Tibial nerve (tissue), 4 donors: ENCODE data around the gene SPATA2. TPM values are rescaled to one million over a fixed set of nuclear protein-coding genes. Genes with fewer than 3 reads are reported as not detected.

Source experiments
- DNase-seq, 2 donors: peaks; one replicate each; pipeline ENCODE4 v3.0.0-alpha.2; 2019; ENCODE audit warnings: low spot score in 2 of 2
- H3K27ac ChIP-seq, 4 donors: fragments of 200-600 bp; sonication (generic) in 3 of 4; one replicate each; pipeline ENCODE4 v1.5.1; 2017 to 2019; ENCODE audit warnings: mild to moderate bottlenecking in 1 of 4
- H3K27me3 ChIP-seq, 2 donors: fragments of 200-600 bp; sonication (generic) in 1 of 2; one replicate each; pipeline versions ENCODE4 v1.5.1 to v1.6.0; 2017 to 2019
- H3K36me3 ChIP-seq, 3 donors: fragments of 200-600 bp; sonication (generic); one replicate each; pipeline ENCODE4 v1.5.1; 2018 to 2019
- H3K4me1 ChIP-seq, 4 donors: fragments of 200-600 bp; sonication (generic) in 3 of 4; one replicate each; pipeline ENCODE4 v1.5.1; 2017 to 2019
- H3K4me3 ChIP-seq, 4 donors: fragments of 200-600 bp; sonication (generic) in 3 of 4; one replicate each; pipeline ENCODE4 v1.5.1; 2017 to 2019; ENCODE audit warnings: mild to moderate bottlenecking in 1 of 4, moderate library complexity in 1 of 4
- H3K9me3 ChIP-seq, 4 donors: fragments of 200-600 bp; sonication (generic) in 3 of 4; one replicate each; pipeline ENCODE4 v1.5.1; 2017 to 2019
- EP300 ChIP-seq, 2 donors: sonication (generic); formaldehyde crosslinking; IDR thresholded peaks; one replicate each; pipeline ENCODE4 v1.6.1; 2017; ENCODE audit warnings: antibody characterized with exemption in 2 of 2, mild to moderate bottlenecking in 1 of 2
- POLR2A ChIP-seq, 2 donors: fragments of 450-650 bp; IDR thresholded peaks; one replicate each; pipeline ENCODE4 v1.6.1; 2017; ENCODE audit warnings: antibody characterized with exemption in 2 of 2, mild to moderate bottlenecking in 2 of 2, moderate library complexity in 2 of 2
- WGBS, 2 donors: methylation state at CpG; one replicate each; pipeline ENCODE4 v1.1.5; 2018; 5-methylcytosine and 5-hydroxymethylcytosine counted together
- small RNA-seq: library from RNA; depleted of rRNA; stranded (forward); fragments of <200 nt; gene quantifications from one replicate; pipeline ENCODE3, GENCODE V24; 2016
- total RNA-seq, 4 donors: library from RNA; depleted of rRNA; stranded (reverse); fragments of >200 nt; gene quantifications; one replicate each; pipeline ENCODE4 v1.1.0, GENCODE V29; 2016
- TF ChIP-seq, protein P1 (sequence below), 5 experiments: fragments of 200-600 bp in 3 of 5; fragments of 450-650 bp in 2 of 5; sonication (generic) in 3 of 5; IDR thresholded peaks; one replicate each; pipeline ENCODE4 v1.5.1; 2016 to 2019; ENCODE audit warnings: antibody characterized with exemption in 5 of 5, mild to moderate bottlenecking in 3 of 5, moderate library complexity in 2 of 5

Gene SPATA2
- total RNA-seq, 4 donors from 2014 or later: 4.4 to 7.2 (median 6.3) TPM

- Histone ChIP-seq H3K27me3 (no peaks in the 10 kb centered on the region), H3K9me3 (no peaks in the 10 kb centered on the region), H3K27ac (no peak overlapping the region), H3K4me1 (peaks cover 0 to 3% (median 1%) of the 10 kb centered on the region in 4 donors), H3K4me3 (no peak overlapping the region), H3K36me3 (peaks cover 0 to 78% (median 0%) of the 10 kb centered on the region in 3 donors)
- DNase-seq: no peak
- TF ChIP-seq, protein P1, sequence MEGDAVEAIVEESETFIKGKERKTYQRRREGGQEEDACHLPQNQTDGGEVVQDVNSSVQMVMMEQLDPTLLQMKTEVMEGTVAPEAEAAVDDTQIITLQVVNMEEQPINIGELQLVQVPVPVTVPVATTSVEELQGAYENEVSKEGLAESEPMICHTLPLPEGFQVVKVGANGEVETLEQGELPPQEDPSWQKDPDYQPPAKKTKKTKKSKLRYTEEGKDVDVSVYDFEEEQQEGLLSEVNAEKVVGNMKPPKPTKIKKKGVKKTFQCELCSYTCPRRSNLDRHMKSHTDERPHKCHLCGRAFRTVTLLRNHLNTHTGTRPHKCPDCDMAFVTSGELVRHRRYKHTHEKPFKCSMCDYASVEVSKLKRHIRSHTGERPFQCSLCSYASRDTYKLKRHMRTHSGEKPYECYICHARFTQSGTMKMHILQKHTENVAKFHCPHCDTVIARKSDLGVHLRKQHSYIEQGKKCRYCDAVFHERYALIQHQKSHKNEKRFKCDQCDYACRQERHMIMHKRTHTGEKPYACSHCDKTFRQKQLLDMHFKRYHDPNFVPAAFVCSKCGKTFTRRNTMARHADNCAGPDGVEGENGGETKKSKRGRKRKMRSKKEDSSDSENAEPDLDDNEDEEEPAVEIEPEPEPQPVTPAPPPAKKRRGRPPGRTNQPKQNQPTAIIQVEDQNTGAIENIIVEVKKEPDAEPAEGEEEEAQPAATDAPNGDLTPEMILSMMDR (IDR thresholded peaks at IDR 0.05): no peak
- TF ChIP-seq EP300 (IDR thresholded peaks at IDR 0.05): no peak
- TF ChIP-seq POLR2A (IDR thresholded peaks at IDR 0.05): no peak
- 96 to 99% methylated on average over 3 of the region's 3 CpGs for WGBS, 2 donors
Observed at GRCh38 chr20:49856904-49857303, 58.4 kb downstream of the SPATA2 start.

DNA sequence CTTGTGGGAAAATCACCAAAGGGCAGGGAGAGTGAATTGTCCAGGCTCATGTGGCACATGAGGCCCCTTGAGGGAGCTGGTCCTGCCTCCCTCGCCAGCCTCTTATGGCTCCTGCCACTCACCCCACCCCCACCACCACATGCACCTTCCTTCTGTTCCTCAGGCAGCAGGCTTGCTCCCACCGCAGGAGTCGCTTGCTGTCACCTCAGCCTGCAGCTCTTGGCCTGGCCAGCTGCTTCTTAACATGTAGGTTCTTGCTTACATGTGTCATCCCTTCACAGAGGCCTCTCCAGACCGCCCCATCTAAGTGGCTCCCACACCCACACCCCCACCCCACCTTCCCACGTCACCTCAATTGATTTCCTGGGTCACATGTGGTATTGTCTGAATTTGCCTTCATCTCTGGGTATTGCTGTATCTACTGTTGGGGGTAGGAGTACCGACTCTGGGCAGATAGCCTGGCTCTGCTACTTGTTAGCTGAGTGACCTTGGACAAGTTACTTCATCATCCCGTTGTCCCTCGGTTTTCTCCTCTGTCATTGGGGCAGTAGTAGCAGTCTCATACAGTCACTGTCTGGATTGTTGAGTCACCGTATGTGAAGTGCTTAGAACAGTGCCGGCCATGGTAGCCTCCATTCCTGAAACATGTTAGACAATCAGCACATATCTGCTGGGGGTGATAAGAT, 61.0 kb downstream of the SPATA2 start:
- DNase-seq: no peak
- Histone ChIP-seq H3K4me1 (peaks cover 0 to 20% (median 6%) of the 10 kb centered on the region in 4 donors), H3K27ac (peak overlapping the region in 1 of 4 donors; percentile 53), H3K9me3 (no peaks in the 10 kb centered on the region), H3K4me3 (no peak overlapping the region), H3K36me3 (peaks cover 0 to 67% (median 0%) of the 10 kb centered on the region in 3 donors), H3K27me3 (no peaks in the 10 kb centered on the region)
- WGBS, 2 donors: 88 to 96% methylated on average over 10 of the region's 10 CpGs
- TF ChIP-seq EP300 (IDR thresholded peaks at IDR 0.05): no peak
- TF ChIP-seq POLR2A (IDR thresholded peaks at IDR 0.05): no peak
- TF ChIP-seq, protein P1 (IDR thresholded peaks at IDR 0.05): no peak

- H3K27me3 ChIP-seq: no peaks in the 10 kb centered on the region
- TF ChIP-seq, protein P1 (IDR thresholded peaks at IDR 0.05): no peak
- TF ChIP-seq POLR2A (IDR thresholded peaks at IDR 0.05): no peak
- TF ChIP-seq EP300 (IDR thresholded peaks at IDR 0.05): no peak
- no peak overlapping the region for H3K4me3 ChIP-seq
- peaks cover 0 to 20% (median 6%) of the 10 kb centered on the region in 4 donors for H3K4me1 ChIP-seq
- 67 to 75% methylated on average over 3 to 4 of the region's 5 CpGs for WGBS, 2 donors
- H3K27ac ChIP-seq: peak overlapping the region in 1 of 4 donors; percentile 34
- no peak for DNase-seq
- H3K9me3 ChIP-seq: no peaks in the 10 kb centered on the region
- H3K36me3 ChIP-seq: peaks cover 0 to 67% (median 0%) of the 10 kb centered on the region in 3 donors
Observed at GRCh38 chr20:49853640-49854039, 61.7 kb downstream of the SPATA2 start.

Small RNA genes within 50 kb of the gene (small RNA-seq; reads per million reads assigned to genes)
- gene RF00017: not detected
- not detected for gene RF00019

Other genes with a start within 250 kb of the SPATA2 start
- 10 to 100 TPM; 13.6 to 25.2 (median 20.7) TPM for gene B4GALT5, start 201.7 kb downstream of the SPATA2 start, total RNA-seq
- 10 to 100 TPM in 3 of 4 donors, 1 to 10 TPM in 1; 8.2 to 17.3 (median 12.1) TPM for gene SLC9A8, start 102.7 kb downstream of the SPATA2 start, total RNA-seq
- 100 to 1,000 TPM; 211 to 311 (median 272) TPM for gene RNF114, start 20.9 kb upstream of the SPATA2 start, total RNA-seq
- gene SNAI1, start 67.5 kb upstream of the SPATA2 start, total RNA-seq: 10 to 100 TPM in 1 of 4 donors, 1 to 10 TPM in 3; 4.2 to 14.4 (median 6.0) TPM
- 10 to 100 TPM; 58.8 to 86.7 (median 77.3) TPM for gene UBE2V1, start 197.6 kb upstream of the SPATA2 start, total RNA-seq
- gene PEDS1, start 238.2 kb upstream of the SPATA2 start, total RNA-seq: 10 to 100 TPM; 26.4 to 36.7 (median 35.5) TPM